Upper lobe of left lung (tissue), 4 donors: Measurements from ENCODE around the gene MYADML2.

ENCODE experiments used
- POLR2A ChIP-seq, 4 donors: fragments of 450-650 bp; IDR thresholded peaks; one replicate each; pipeline ENCODE4 v1.5.1; 2016 to 2017; ENCODE audit warnings: antibody characterized with exemption in 4 of 4, mild to moderate bottlenecking in 2 of 4
- POLR2AphosphoS5 ChIP-seq, 2 donors: sonication (generic); formaldehyde crosslinking; IDR thresholded peaks; one replicate each; pipeline ENCODE4 v1.5.1; 2017; ENCODE audit warnings: antibody characterized with exemption in 2 of 2
- TF ChIP-seq, protein P1 (sequence below), 6 experiments: fragments of 450-650 bp in 4 of 6; fragments of 200-600 bp in 2 of 6; sonication (generic) in 2 of 6; IDR thresholded peaks; one replicate each; pipeline ENCODE4 v1.5.1; 2016 to 2019; ENCODE audit warnings: antibody characterized with exemption in 6 of 6

DNA sequence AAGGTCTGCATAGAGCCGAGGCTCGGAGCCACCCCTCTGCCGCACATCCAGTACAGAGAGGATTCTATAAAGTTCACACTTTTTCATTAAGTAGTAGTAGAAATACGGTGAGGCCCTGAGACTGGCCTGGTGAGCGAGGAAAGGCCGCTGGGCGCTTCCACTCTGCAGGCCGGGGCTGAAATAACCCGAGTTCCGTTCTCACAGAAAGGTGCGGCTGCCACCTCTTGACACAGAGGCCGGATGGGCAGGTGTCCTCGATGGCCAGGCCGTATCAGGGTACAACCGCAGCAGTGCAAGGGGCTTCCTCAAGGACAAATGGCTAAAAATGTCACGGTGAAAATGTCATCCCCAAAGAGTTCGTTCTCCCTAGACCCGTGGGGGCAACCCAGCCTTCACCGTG lies 35.1 kb downstream of the MYADML2 start:
- TF ChIP-seq POLR2A (IDR thresholded peaks at IDR 0.05), result no peak
- no peak for TF ChIP-seq POLR2AphosphoS5 (IDR thresholded peaks at IDR 0.05)
- TF ChIP-seq, protein P1, sequence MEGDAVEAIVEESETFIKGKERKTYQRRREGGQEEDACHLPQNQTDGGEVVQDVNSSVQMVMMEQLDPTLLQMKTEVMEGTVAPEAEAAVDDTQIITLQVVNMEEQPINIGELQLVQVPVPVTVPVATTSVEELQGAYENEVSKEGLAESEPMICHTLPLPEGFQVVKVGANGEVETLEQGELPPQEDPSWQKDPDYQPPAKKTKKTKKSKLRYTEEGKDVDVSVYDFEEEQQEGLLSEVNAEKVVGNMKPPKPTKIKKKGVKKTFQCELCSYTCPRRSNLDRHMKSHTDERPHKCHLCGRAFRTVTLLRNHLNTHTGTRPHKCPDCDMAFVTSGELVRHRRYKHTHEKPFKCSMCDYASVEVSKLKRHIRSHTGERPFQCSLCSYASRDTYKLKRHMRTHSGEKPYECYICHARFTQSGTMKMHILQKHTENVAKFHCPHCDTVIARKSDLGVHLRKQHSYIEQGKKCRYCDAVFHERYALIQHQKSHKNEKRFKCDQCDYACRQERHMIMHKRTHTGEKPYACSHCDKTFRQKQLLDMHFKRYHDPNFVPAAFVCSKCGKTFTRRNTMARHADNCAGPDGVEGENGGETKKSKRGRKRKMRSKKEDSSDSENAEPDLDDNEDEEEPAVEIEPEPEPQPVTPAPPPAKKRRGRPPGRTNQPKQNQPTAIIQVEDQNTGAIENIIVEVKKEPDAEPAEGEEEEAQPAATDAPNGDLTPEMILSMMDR (IDR thresholded peaks at IDR 0.05), result no peak
